ENCODE data around the gene KCNB1. TPM values are rescaled to one million over a fixed set of nuclear protein-coding genes. Genes with fewer than 3 reads are reported as not detected.

The KCNB1 gene
- total RNA-seq, 5 donors from 2014 or later (not counting 1 experiment from before 2014, with no cell fraction given): 0.03 to 0.13 (median 0.12) TPM; not detected in 1

DNA sequence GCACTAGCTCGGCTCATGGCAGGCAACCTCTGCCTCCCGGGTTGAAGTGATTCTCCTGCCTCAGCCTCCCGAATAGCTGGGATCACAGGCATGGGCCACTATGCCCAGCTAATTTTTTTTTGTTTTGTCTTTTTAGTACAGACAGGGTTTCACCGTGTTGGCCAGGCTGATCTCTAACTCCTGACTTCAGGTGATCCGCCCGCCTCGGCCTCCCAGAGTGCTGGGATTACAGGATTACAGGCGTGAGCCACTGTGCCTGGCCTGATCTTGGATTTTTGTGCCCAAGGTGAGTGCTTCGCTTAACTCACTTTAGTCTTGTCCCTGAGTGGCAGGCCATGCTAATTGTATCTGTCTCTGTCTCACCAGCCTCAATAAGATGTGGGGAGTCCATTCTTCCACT is 78.6 kb downstream of the KCNB1 start:
- no peaks in the 10 kb centered on the region for H3K9me3 ChIP-seq
- H3K4me3 ChIP-seq (ENCODE audit: control insufficient read depth in 1 of 2, extremely low read depth in 1 of 2, low read length in 1 of 2): no peak overlapping the region
- Mint-ChIP-seq H3K36me3 (no peaks in the 10 kb centered on the region), H3K27me3 (peaks cover 14 to 16% of the 10 kb centered on the region in 2 donors), H3K27ac (no peak overlapping the region), H3K4me1 (no peaks in the 10 kb centered on the region), H3K4me3 (no peak overlapping the region), H3K9me3 (no peaks in the 10 kb centered on the region)
- H3K27me3 ChIP-seq (replicated peaks in 1 of 2; ENCODE audit: control insufficient read depth in 2 of 2, extremely low read depth in 1 of 2, insufficient read depth in 2 of 2, low read length in 1 of 2): peaks cover 0 to 21% of the 10 kb centered on the region in 2 experiments
- CTCF ChIA-PET: no interaction called here
- ATAC-seq (replicated peaks in 1 of 4): no peak
- no peaks in the 10 kb centered on the region for H3K4me1 ChIP-seq (ENCODE audit: control insufficient read depth in 1 of 2, extremely low read depth in 1 of 2, insufficient read depth in 2 of 2, low read length in 2 of 2)
- H3K36me3 ChIP-seq (ENCODE audit: control insufficient read depth in 2 of 2, extremely low read depth in 1 of 2, insufficient read depth in 1 of 2, low read length in 1 of 2): no peaks in the 10 kb centered on the region
- WGBS (ENCODE audit: insufficient coverage): 82% methylated on average over 9 of the region's 9 CpGs
- no peak for DNase-seq
- H3K27ac ChIP-seq (ENCODE audit: low read length): no peak overlapping the region
- POLR2A ChIA-PET: no interaction called here

DNA sequence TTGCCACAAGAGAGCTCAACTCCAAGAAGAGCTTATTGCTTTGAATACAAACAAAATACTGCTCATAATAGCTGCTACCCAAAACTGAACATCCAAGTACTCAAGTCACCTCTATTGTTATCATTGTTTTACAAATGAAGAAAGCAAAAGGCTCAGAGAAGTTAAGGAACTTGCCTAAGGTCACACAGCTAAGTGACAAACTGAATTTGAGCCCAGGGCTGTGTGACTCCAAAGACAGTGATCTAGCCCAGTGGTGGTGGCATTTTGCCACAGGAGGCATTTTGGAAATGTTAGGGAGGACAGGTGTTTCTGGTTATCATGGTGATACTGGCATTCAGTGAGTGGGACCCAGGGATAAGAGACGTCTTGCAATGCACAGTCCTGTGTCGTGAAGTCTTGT is 79.5 kb downstream of the KCNB1 start:
- no peak for ATAC-seq (replicated peaks in 1 of 4)
- no peaks in the 10 kb centered on the region for H3K9me3 ChIP-seq
- H3K27ac Mint-ChIP-seq: no peak overlapping the region
- H3K27me3 ChIP-seq (replicated peaks in 1 of 2; ENCODE audit: control insufficient read depth in 2 of 2, extremely low read depth in 1 of 2, insufficient read depth in 2 of 2, low read length in 1 of 2): peaks cover 0 to 16% of the 10 kb centered on the region in 2 experiments
- H3K4me1 ChIP-seq (ENCODE audit: control insufficient read depth in 1 of 2, extremely low read depth in 1 of 2, insufficient read depth in 2 of 2, low read length in 2 of 2): no peaks in the 10 kb centered on the region
- ChIA-PET CTCF (no interaction called here), POLR2A (no interaction called here)
- no peaks in the 10 kb centered on the region for H3K36me3 ChIP-seq (ENCODE audit: control insufficient read depth in 2 of 2, extremely low read depth in 1 of 2, insufficient read depth in 1 of 2, low read length in 1 of 2)
- H3K27me3 Mint-ChIP-seq: peaks cover 14 to 16% of the 10 kb centered on the region in 2 donors
- H3K4me1 Mint-ChIP-seq: no peaks in the 10 kb centered on the region
- no peaks in the 10 kb centered on the region for H3K9me3 Mint-ChIP-seq
- WGBS (ENCODE audit: insufficient coverage): no CpG with 5 or more reads among the region's 2 CpGs
- H3K36me3 Mint-ChIP-seq: no peaks in the 10 kb centered on the region
- H3K4me3 ChIP-seq (ENCODE audit: control insufficient read depth in 1 of 2, extremely low read depth in 1 of 2, low read length in 1 of 2): no peak overlapping the region
- no peak overlapping the region for H3K4me3 Mint-ChIP-seq
- H3K27ac ChIP-seq (ENCODE audit: low read length): no peak overlapping the region
- no peak for DNase-seq

DNA sequence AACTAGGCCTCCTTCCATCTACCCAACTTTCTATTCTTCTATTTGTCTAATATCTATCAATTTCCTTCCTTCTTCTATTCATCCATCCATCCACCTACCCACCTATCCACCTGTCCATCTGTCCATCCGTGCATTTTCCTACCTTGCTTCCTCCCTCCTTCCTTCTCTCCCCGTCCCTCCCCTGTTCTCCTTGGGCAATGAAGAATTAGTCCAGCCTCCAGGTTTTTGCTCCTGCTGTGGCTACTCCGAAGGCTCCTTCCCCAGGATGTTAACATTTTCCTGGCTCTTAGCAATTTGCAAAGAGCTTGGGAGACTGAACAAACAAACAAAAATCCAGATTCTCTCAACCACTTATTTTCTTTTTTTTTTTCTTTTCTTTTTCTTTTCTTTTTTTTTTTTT is 81.6 kb downstream of the KCNB1 start:
- Mint-ChIP-seq H3K36me3 (no peaks in the 10 kb centered on the region), H3K27ac (no peak overlapping the region), H3K4me3 (no peak overlapping the region), H3K27me3 (peaks cover 11 to 16% of the 10 kb centered on the region in 2 donors), H3K4me1 (no peaks in the 10 kb centered on the region), H3K9me3 (no peaks in the 10 kb centered on the region)
- Histone ChIP-seq H3K4me1 (ENCODE audit: control insufficient read depth in 1 of 2, extremely low read depth in 1 of 2, insufficient read depth in 2 of 2, low read length in 2 of 2) (no peaks in the 10 kb centered on the region), H3K9me3 (no peaks in the 10 kb centered on the region), H3K4me3 (ENCODE audit: control insufficient read depth in 1 of 2, extremely low read depth in 1 of 2, low read length in 1 of 2) (no peak overlapping the region), H3K27me3 (replicated peaks in 1 of 2; ENCODE audit: control insufficient read depth in 2 of 2, extremely low read depth in 1 of 2, insufficient read depth in 2 of 2, low read length in 1 of 2) (peaks cover 0 to 11% of the 10 kb centered on the region in 2 experiments), H3K27ac (ENCODE audit: low read length) (no peak overlapping the region), H3K36me3 (ENCODE audit: control insufficient read depth in 2 of 2, extremely low read depth in 1 of 2, insufficient read depth in 1 of 2, low read length in 1 of 2) (no peaks in the 10 kb centered on the region)
- CTCF ChIA-PET: no interaction called here
- 53% methylated on average over 3 of the region's 3 CpGs for WGBS (ENCODE audit: insufficient coverage)
- ATAC-seq (replicated peaks in 1 of 4) (no peak), DNase-seq (no peak)
- POLR2A ChIA-PET: no interaction called here

- no peak overlapping the region for H3K27ac Mint-ChIP-seq
- no peaks in the 10 kb centered on the region for H3K4me1 ChIP-seq (ENCODE audit: control insufficient read depth in 1 of 2, extremely low read depth in 1 of 2, insufficient read depth in 2 of 2, low read length in 2 of 2)
- ChIA-PET POLR2A (no interaction called here), CTCF (no interaction called here)
- H3K27ac ChIP-seq (ENCODE audit: low read length): no peak overlapping the region
- peaks cover 14 to 19% of the 10 kb centered on the region in 2 donors for H3K27me3 Mint-ChIP-seq
- no peak overlapping the region for H3K4me3 ChIP-seq (ENCODE audit: control insufficient read depth in 1 of 2, extremely low read depth in 1 of 2, low read length in 1 of 2)
- no peaks in the 10 kb centered on the region for H3K4me1 Mint-ChIP-seq
- no peaks in the 10 kb centered on the region for H3K9me3 ChIP-seq
- whole genome bisulfite sequencing (ENCODE audit: insufficient coverage): 90% methylated on average over 7 of the region's 7 CpGs
- H3K36me3 ChIP-seq (ENCODE audit: control insufficient read depth in 2 of 2, extremely low read depth in 1 of 2, insufficient read depth in 1 of 2, low read length in 1 of 2): no peaks in the 10 kb centered on the region
- ATAC-seq (replicated peaks in 1 of 4) (no peak), DNase-seq (no peak)
- peaks cover 0 to 16% of the 10 kb centered on the region in 2 experiments for H3K27me3 ChIP-seq (replicated peaks in 1 of 2; ENCODE audit: control insufficient read depth in 2 of 2, extremely low read depth in 1 of 2, insufficient read depth in 2 of 2, low read length in 1 of 2)
- H3K36me3 Mint-ChIP-seq: no peaks in the 10 kb centered on the region
- H3K4me3 Mint-ChIP-seq: no peak overlapping the region
- H3K9me3 Mint-ChIP-seq: no peaks in the 10 kb centered on the region
Observed at GRCh38 chr20:49400410-49400809, 82.1 kb downstream of the KCNB1 start.

DNA sequence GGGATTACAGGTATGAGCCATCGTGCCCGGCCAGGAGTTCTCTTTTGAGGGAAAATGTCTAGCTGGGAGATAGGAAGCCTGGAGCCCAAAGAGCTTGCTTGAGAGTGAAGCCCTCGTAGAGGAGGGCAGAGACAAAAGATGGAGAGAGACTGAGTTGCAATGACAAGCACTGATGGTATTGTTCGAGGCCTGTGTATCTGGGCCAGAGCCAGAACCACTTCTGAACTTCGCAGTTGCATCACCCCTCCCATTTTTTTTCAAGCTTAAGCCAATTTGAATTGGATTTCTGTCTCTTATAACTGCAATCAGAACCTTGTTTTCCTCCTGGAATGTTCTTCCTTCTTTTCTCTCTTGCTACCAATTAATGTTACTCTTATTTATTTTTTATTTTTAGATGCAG is 83.1 kb downstream of the KCNB1 start:
- Histone ChIP-seq H3K9me3 (no peaks in the 10 kb centered on the region), H3K4me3 (ENCODE audit: control insufficient read depth in 1 of 2, extremely low read depth in 1 of 2, low read length in 1 of 2) (no peak overlapping the region), H3K4me1 (ENCODE audit: control insufficient read depth in 1 of 2, extremely low read depth in 1 of 2, insufficient read depth in 2 of 2, low read length in 2 of 2) (no peaks in the 10 kb centered on the region), H3K27me3 (replicated peaks in 1 of 2; ENCODE audit: control insufficient read depth in 2 of 2, extremely low read depth in 1 of 2, insufficient read depth in 2 of 2, low read length in 1 of 2) (peaks cover 0 to 18% of the 10 kb centered on the region in 2 experiments), H3K27ac (ENCODE audit: low read length) (no peak overlapping the region), H3K36me3 (ENCODE audit: control insufficient read depth in 2 of 2, extremely low read depth in 1 of 2, insufficient read depth in 1 of 2, low read length in 1 of 2) (no peaks in the 10 kb centered on the region)
- Mint-ChIP-seq H3K27ac (no peak overlapping the region), H3K36me3 (no peaks in the 10 kb centered on the region), H3K4me1 (no peaks in the 10 kb centered on the region), H3K27me3 (peaks cover 10 to 17% of the 10 kb centered on the region in 2 donors), H3K9me3 (no peaks in the 10 kb centered on the region), H3K4me3 (no peak overlapping the region)
- WGBS (ENCODE audit: insufficient coverage): 75% methylated on average over 2 of the region's 5 CpGs
- CTCF ChIA-PET: no interaction called here
- POLR2A ChIA-PET: no interaction called here
- ATAC-seq (replicated peaks in 1 of 4) (no peak), DNase-seq (no peak)

- no peak overlapping the region for H3K4me3 Mint-ChIP-seq
- Histone ChIP-seq H3K9me3 (no peaks in the 10 kb centered on the region), H3K36me3 (ENCODE audit: control insufficient read depth in 2 of 2, extremely low read depth in 1 of 2, insufficient read depth in 1 of 2, low read length in 1 of 2) (no peaks in the 10 kb centered on the region), H3K27ac (ENCODE audit: low read length) (no peak overlapping the region), H3K4me1 (ENCODE audit: control insufficient read depth in 1 of 2, extremely low read depth in 1 of 2, insufficient read depth in 2 of 2, low read length in 2 of 2) (no peaks in the 10 kb centered on the region), H3K27me3 (replicated peaks in 1 of 2; ENCODE audit: control insufficient read depth in 2 of 2, extremely low read depth in 1 of 2, insufficient read depth in 2 of 2, low read length in 1 of 2) (peaks cover 0 to 17% of the 10 kb centered on the region in 2 experiments), H3K4me3 (ENCODE audit: control insufficient read depth in 1 of 2, extremely low read depth in 1 of 2, low read length in 1 of 2) (no peak overlapping the region)
- H3K4me1 Mint-ChIP-seq: no peaks in the 10 kb centered on the region
- CTCF ChIA-PET: no interaction called here
- WGBS (ENCODE audit: insufficient coverage): 50% methylated on average over 1 of the region's 4 CpGs
- no peak for DNase-seq
- H3K9me3 Mint-ChIP-seq: no peaks in the 10 kb centered on the region
- peaks cover 12 to 17% of the 10 kb centered on the region in 2 donors for H3K27me3 Mint-ChIP-seq
- no peak overlapping the region for H3K27ac Mint-ChIP-seq
- ATAC-seq (replicated peaks in 1 of 4): no peak
- no peaks in the 10 kb centered on the region for H3K36me3 Mint-ChIP-seq
- POLR2A ChIA-PET: no interaction called here
Observed at GRCh38 chr20:49398401-49399144, 83.9 kb downstream of the KCNB1 start.

GRCh38 chr20:49397525-49397924 is 84.9 kb downstream of the KCNB1 start:
- ChIA-PET POLR2A (no interaction called here), CTCF (no interaction called here)
- Histone ChIP-seq H3K9me3 (no peaks in the 10 kb centered on the region), H3K4me3 (ENCODE audit: control insufficient read depth in 1 of 2, extremely low read depth in 1 of 2, low read length in 1 of 2) (no peak overlapping the region), H3K36me3 (ENCODE audit: control insufficient read depth in 2 of 2, extremely low read depth in 1 of 2, insufficient read depth in 1 of 2, low read length in 1 of 2) (no peaks in the 10 kb centered on the region), H3K27ac (ENCODE audit: low read length) (no peak overlapping the region), H3K4me1 (ENCODE audit: control insufficient read depth in 1 of 2, extremely low read depth in 1 of 2, insufficient read depth in 2 of 2, low read length in 2 of 2) (no peaks in the 10 kb centered on the region), H3K27me3 (replicated peaks in 1 of 2; ENCODE audit: control insufficient read depth in 2 of 2, extremely low read depth in 1 of 2, insufficient read depth in 2 of 2, low read length in 1 of 2) (peaks cover 0 to 23% of the 10 kb centered on the region in 2 experiments)
- Mint-ChIP-seq H3K27ac (no peak overlapping the region), H3K4me1 (no peaks in the 10 kb centered on the region), H3K9me3 (no peaks in the 10 kb centered on the region), H3K36me3 (no peaks in the 10 kb centered on the region), H3K27me3 (peaks cover 15 to 17% of the 10 kb centered on the region in 2 donors), H3K4me3 (no peak overlapping the region)
- DNase-seq (no peak), ATAC-seq (replicated peaks in 1 of 4) (no peak)
- 67% methylated on average over 3 of the region's 6 CpGs for WGBS (ENCODE audit: insufficient coverage)
